Medulla oblongata (tissue), 1 donor: Measurements from ENCODE around the gene CRYBB1.

Experiments
- DNase-seq: peaks from one replicate; pipeline ENCODE4 v3.0.0-alpha.2; 2015; ENCODE audit errors: extremely low spot score

Gene CRYBB1

DNA sequence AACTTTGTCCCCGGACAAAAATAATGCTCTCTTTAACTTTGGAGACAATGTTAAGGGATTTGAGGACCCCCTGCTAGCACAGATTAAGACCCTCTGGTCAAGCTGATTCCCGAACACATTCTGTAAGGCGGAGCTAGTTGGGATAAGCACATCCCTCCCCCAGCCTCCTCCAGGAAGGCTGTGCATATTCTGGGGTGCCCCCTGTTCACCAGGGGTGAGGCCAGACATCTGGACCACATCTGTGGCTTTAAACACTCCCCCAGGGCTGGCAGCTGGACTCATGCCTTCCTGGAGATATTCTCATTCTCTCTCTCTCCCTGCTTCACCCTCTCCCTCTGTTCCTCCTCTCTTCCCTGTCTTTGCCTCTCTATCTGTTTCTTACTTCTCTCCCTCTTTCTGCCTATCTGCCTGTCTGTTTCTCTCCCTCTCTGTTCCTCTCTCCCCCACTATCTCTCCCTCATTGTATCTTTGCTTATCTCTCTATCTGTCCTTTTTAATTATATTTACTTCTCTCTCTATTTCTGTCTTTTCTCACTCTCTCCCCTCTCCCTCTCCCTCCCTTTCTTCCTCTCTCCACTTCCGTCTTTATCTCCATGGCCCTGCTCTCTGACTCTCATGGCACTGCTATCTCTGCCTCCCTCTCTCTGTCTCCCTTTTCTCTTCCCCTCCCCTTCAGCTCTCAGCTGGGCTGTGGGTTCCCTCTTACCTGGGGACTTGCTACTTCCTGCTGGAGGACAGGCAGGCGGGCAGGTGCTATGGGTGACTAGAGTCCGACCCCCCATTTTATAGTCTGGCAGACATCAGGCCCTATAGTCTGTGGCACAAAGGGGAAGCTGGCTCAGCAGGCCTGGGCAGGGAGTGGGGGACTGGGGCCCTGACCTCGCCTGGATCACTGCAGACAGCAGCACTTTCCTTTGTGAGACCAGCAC lies at the start of gene CRYBB1:
Gene CRYBB1, minus strand, starts transcription at position 757 of the 929 bp plus-strand sequence. CDS start 1,708 bp downstream, outside the sequence.
- DNase-seq, result peak; percentile 43

DNA sequence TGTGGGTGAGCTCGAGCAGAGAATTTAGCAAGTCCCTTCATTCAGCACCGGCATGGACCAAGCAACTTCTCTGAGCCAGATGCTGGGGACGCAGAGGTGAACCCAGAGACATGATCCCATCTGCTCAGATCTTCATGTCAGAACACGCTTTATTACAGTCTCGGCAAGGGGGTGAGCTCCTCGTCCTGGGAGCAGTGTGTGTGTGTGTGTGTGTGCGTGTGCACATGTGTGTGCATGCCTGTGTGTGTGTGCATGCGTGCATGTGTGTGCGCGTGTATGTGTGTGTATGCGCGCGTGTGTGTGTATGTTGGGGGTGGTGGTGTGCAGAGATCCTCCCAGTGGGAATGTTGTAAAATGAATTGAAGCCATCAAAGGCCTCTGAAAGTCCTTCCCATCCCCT lies 49.3 kb upstream of the CRYBB1 start:
- no peak for DNase-seq

DNA sequence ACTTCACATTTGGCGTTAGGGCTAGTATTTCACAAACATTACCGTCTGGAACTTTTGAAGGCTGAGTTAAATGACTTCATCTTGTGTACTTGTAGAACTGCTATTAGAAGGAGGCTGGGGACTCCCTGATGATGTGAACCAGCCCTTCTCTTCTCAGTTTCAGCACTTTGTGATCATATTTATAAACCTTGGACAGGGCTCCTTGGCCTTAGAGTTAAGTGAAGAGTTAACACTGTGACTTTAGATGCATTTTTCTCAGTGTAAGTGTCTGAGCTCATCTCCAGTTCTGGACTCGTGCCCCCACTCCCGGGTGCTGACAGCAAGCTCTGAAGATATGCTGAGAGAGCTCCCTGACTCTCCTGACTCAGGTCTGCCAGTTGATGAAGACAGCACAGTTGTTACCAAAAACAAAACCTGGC lies 48.0 kb upstream of the CRYBB1 start:
- DNase-seq, result no peak

DNA sequence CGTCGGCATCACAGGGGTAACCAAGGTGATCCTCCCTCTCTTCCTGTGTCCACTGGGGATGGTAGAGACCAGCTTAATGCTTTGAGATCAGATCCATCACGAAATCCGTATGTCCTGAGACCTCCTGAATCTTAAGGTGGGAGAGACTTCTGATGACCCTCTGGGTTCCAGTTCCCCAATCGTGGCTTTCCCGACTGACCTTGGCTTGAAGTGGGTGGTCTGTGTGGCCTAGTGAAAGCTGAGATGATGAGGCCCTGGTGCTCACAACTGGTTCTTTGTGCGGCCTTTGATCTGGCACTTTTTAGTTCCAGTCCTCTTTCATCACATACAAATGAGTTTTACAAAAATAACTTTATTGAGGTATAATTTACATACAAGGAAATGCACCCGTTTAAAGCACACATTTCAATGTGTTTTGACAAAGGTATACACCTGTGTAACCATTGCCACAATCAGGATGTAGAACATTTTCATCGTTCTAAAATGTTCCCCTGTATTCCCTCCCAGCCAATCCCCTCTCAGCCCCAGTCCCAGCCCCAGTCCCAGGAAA lies 45.6 kb upstream of the CRYBB1 start:
- no peak for DNase-seq

DNA sequence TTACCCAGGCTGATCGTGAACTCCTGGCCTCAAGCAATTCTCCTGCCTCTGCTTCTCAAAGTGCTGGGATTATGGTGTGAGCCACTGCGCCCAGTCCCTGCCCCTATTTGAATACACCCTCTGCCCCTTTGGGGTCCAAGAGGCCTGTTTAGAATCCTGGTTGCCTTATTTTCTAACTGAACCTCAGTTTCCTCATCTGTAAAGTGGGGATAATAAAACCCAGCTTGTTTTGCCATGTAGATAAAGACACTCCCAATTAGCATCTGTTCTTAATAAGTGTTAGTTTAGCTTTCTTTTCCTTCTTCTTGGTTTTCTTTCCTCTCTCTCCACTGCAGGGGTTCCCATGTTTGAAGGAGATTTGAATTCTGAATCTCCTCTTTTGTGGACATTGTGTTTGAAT lies 44.3 kb upstream of the CRYBB1 start:
- DNase-seq, result no peak

DNA sequence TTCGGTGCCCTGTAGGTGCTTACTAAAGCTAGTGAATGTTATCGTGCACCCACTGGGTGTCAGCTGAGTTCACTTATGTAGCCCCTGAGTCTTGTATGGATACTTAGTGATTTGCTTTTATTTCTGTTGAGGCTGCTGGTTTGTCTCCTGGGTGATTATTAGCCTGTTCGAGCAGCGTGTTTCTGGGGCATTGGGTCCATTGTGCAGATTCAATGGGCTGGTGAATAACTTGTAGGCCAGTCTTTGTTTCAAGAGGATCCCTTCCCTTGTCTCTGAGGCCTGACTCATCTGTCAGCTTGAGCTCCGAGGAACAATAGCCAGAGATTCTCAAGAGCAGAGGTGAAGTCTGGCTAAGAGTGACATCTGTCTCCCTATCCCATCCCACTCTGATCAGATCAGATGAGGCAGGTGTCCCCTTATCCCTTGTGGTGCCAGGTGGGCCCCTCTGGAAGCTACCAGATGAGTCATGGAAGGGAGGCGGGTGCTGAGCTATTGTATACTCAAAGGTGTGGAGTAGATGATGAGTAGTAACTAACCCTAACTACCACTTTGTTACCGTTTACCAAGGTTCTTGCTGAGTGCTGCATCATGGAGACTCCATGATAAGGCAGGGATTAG lies 43.2 kb upstream of the CRYBB1 start:
- no peak for DNase-seq

DNA sequence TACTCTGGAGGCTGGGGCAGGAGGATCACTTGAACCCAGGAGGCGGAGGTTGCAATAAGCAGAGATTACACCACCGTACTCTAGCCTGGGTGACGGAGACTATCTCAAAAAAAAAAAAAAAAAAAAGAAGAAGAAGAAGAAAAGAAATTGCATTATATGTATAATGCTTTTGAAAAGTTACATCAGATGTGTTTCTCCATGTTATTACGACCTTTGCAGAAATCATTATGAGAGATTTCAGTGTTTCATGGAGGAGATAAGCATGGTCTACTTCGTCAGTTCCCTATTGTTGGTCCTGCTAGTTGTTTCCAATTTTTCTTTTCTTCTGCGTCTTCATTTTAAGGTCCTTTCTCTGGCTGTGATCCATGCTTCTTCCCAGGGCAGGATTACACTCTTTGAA lies 42.5 kb upstream of the CRYBB1 start:
- DNase-seq, result no peak

DNA sequence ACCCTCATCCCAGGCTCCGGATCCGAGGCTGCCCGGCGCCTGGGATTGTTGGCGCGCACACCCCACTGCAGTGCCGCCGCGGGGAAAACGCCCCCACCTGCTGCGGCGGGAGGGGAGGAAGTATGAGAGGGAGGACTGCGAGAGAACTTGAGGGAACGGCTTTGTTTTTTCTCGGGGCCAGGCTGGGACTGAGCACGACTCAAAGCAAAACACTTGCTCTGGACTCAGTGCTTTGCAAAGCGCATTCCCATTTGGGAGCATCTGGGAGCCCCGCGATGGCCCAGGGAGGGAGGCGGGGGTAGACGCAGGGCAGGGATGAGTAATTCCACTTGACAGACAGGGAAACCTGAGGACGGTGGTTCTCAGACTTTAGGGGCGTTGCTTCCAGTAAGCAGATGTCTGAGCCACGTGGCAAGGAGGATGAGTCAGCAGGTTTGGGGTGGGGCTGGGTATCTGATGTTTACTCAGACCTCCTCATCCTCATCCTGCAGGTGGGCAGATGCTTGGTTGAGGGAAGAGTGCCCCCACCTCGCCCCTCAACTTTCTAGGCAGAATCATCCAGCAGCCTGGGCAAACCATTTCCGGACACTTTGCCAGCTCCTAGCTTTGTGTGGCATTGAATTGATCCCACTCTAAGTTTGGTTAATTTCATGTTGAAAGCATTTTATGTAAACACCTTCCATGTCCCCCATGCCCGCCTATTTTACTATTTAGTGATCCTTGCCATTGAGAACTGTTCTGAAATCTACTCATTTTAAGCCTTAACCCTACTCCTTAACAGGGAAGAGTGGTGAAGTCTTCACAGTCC lies 41.0 kb upstream of the CRYBB1 start:
- peak; percentile 21 for DNase-seq

DNA sequence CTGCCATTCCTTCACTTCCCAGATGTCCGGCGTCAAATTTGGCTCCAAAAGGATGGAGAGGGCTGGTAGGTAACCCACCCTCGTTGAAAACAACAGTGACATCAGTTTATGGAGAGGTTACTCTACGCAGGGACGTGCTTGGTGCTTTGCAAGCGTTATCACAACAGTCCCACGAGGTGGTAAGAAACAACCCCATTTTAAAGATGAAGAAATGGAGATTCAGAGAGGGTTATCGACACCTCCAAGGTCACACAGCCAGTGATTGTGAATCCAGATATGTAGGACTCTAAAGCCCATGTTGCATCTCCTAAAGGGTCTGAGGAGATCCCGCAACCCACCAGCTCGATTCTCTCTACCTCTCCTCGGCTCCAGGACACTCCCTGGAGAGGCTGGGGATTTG lies 40.3 kb upstream of the CRYBB1 start:
- no peak for DNase-seq

DNA sequence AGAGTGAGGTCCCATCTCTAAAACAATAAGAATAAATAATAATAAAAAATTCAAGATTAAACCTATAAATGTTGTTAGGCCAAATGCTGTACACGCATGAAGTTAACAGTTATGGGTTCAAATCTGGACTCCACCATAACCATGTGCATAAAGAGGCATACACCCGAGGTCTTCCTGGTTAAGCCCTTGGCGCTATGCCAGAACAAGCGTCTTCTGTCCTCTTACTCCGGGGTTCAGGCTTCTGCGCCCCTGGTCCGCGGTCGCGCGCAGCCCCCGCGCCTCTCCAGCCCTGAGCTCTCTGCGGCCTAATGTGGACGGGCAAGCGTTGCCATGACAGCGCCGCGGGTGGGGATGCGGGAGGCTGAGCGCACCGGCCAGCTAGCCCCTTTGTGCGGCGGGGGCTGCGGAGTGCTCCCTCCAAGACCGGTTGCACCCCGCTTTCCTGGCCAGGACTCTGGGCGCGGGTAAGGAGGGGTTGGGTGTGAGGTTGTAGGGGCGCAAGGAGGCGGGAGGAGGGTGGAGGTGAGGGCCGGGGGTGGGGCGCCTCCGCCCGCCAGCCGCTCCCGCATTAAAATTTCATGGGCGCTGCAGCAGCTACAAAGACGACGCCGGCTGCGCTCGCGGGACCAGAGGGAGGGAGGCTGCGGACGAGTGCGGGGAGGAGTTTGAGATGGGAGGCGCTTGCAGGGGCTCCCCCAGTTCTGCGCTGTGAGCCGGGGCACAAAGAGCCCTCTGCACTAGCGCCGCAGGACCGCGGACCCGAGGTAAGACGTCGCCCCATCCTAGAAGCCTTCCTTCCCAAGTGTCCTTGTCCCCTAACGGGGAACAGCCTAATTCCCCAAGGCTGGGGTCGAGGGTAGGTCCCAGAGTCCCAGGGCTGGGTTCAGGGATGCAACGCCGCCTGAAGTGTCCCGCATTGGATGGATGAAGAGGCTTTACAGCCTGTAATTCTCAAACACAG lies 39.3 kb upstream of the CRYBB1 start, which contains the start of gene MIAT:
Gene MIAT, plus strand, starts transcription at position 698 of the 961 bp plus-strand sequence.
- DNase-seq, result no peak

DNA sequence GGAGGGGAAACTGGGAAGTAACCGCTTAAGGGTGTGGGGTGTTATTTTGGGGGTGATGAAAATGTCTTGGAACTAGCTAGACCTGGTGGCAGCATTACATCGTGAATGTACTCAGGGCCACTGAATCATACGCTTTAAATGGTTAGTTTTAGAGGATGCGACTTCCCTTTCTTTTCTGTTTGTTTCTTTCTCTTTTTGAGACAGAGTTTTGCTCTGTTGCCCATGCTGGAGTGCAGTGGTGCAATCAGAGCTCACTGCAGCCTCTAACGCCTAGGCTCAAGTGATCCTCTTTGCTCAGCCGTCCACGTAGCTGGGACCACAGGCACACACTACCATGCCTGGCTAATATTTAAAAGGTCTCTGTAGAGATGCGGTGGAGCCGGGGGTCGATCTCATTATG lies 34.0 kb upstream of the CRYBB1 start:
- no peak for DNase-seq

DNA sequence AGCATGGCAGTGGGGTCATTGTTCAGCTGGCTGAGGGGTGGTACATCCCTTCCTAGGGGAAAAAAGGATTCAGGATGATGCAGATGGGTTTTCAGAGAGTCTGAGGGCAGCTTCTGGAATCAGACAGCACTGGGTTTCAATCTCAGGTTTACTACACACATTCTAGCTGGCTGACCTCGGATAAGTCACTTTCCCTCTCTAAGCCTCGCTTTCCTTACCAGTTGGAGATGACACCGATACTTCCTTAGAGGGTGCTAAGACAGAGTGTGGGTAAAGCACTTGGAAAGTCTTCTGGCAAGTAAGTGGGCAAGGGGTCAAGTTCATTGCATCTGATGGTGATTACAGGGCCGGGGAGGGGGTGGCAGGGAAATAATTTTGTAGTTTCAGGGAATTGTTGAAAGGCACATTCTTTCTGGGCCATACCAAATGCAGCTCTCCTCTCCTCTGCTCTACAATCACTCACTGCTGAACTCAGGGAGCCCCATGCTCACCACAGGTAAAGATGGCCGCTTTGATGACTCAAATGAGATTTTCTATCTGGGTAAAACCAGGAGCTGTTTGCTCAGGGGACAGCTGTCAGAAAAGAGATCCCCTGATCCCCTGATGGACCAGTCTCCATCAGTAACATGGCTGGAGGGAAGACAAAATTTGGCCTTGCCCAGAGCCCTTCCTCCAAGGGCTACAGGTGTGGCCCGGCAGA lies 33.0 kb upstream of the CRYBB1 start:
- no peak for DNase-seq

DNA sequence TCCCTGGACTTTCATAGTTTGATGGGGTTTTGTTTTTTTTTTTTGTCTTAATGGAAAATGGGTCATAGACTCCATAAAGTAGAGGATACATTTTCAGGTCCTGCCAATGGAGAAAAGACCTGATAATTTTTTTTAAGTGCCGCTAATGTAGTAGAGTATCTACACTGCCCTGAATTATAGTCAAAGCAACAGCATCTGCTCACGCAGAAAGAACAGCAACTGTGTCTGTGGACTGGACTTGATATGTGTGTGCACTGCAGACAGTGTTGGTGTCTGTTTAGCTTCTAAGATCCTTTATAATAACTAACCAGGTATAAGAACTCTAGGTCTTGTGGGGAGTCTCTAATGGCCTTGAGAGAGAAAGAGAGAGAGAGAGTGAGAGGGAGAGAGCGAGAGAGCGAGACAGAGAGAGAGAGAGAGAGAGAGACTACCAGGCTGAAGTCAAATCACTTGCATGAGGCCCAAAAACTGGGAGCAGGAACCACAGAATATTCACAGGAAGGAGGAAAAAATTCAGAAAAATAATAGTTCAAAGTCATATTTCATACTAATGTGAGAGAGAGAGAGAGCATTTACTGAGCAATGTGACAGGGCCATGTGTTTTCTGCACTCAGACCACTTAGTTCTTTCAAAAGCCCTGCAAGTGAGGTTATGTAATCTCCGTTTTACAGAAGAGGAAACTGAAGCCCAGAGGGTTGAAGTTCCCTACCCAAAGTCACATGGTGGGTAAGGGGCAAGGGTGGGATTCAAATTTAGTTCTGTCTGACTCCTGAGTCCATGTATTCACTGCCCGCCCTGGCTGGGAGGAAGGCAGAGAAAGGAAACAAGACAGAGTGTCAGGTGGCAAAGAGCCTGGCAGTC lies 30.9 kb upstream of the CRYBB1 start:
- DNase-seq, result peak; percentile 67

DNA sequence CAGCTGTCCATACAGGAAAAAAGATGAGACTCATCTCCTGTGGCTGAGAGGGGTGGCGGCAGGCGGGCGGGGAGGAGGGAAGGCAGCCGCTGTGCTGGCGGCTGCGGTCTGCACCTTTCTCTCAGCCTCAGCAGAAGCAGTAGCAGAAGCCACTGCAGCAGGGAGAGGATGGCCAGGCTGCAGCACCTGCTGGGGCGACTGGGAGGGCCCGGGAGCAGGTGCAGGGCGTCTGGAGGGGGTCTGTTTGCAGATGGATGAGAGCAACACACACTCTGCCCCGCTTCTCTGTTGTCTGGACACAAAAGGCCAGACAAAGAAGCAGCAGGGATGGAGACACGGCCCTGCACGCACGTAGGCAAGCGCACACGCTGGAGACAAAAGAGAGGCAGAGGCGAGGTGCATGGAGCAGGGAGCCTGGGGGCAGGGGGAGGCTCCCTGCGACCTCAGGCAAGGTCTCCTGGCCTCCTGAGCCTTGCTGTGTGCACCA lies 30.2 kb upstream of the CRYBB1 start:
- no peak for DNase-seq

DNA sequence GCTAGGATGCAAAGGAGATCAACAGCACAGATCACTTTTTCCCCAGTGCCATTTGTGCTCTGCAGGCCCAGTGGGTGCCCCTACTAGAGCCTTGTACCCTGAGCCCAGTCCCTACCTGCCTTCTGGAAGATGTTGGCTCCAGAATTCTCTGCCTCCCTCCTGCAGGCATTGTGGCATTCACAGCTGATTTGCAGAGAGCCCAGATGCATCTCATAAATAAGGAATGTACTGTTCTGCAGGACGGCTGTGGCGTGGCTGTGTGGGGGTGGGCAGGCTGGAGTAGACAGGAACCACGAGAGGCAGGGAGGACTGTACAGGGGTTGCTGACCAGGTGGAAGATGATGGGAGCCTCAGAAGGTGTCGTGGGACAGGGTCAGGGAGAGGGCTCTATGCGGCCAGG lies 28.3 kb upstream of the CRYBB1 start:
- no peak for DNase-seq

DNA sequence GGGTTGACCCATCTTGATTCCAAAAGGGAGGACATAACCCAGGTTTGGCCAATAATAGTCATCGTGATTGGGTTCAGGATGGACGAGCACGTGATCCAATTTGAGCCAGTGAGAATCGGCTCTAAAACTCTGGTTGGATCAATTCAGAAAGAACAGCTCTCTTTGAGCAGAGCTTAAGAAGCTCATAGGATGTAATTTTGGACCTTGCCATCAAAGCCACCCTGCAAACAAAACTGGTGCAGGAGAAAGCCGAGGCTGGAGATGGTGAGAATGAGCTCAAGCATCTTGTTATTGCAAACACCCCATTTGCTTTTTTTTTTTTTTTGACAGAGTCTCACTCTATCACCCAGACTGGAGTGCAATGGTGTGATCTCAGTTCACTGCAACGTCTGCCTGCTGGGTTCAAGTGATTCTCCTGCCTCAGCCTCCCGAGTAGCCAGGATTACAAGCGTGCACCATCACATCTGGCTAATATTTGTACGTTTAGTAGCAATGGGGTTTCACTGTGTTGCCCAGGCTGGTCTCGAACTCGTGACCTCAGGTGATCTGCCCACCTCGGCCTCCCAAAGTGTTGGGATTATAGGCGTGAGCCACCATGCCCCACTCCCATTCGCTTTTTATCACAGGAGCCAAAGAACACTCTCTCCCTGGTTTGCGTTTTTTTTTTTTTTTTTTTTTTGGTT lies 25.7 kb upstream of the CRYBB1 start:
- DNase-seq, result no peak

DNA sequence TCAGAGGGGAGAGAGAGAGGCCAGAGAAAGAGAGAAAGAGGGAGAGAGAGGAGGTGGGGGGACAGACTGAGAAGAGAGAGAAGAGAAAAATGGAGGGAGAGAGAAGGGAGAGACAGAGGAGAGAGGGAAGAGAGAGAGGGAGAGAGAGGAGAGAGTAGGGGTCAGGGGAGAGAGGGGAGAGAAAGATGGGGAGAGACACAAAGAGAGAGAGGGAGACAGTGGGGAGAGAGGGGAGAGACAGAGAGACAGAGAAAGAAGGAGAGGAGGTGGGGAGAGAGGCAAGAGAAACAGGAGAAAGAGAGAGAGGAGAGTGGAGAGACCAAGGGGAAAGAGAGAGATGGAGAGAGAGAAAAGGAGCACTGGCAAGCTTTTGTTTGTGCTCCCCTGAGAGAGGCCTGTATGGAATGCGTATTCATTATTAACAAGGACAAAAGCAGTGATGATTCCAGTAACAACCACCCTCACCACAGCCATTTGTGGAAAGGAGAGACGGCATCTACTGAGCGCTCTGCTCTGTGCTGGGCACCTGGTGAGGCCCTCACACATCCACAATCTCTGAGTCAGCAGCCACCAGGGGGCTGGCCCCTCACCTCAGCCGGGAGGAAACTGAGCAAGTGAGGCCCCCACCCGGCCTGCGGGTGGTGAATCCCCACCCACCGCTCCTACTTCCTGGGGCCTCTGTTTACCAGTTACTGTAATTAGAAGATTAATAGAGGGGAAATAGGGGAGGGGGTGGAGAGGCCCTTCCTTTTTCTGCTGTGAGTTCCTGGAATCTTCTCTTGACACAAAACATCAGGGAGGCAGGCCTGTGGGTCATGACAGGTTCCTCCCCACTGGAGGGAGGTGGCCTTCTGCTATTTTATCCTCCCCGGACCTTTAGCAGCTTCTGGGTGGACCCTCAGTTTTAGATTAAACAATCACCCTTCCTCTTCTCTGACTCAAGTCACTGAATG lies 24.9 kb upstream of the CRYBB1 start:
- DNase-seq, result no peak
